Posterior vena cava (tissue), 2 donors: ENCODE results near the gene PAIP2B. TPM values are rescaled to one million over a fixed set of nuclear protein-coding genes. Genes with fewer than 3 reads are reported as not detected.
"Not testable (repeated sequence)": the region's sequence is repeated elsewhere in the genome, so short reads cannot be mapped to it uniquely, and the experiment has no call there.

Source experiments
- DNase-seq: peaks from one replicate; pipeline ENCODE4 v3.0.0-alpha.2; 2020; ENCODE audit warnings: low spot score
- intact Hi-C, 2 donors: fragments of 100-400 bp; cut with DNase I; formaldehyde crosslinking; loops; one replicate each; pipeline versions ENCODE4 v1.14.1 to v1.14.2; 2022 to 2023
- long read RNA-seq, 2 donors: library from polyadenylated mRNA; unstranded; transcript quantifications; one replicate each; pipeline ENCODE4 v2.0.0, GENCODE V29; 2020 to 2021
- total RNA-seq, 2 donors: library from RNA; stranded (reverse); fragmentation: NEBNext Ultra II Directional; extraction: Animal tissue kit (Norgen Biotek cat#: 25700); gene quantifications; one replicate each; pipeline ENCODE4 v1.2.1, GENCODE V29; 2021
- donor health status: DM: yes; HTN: yes; CAD: no.
- donor health status: DM: yes; HTN: yes; CAD: no.

PAIP2B gene
- 1 to 10 TPM; 2.8 to 3.8 TPM for total RNA-seq
- long read RNA-seq, donor 1: 0 reads
- long read RNA-seq, donor 2, full-length matches to known transcripts: 1 of 1 reads
- long read RNA-seq, donor 2, partial matches to known transcripts: 0 of 1 reads
- long read RNA-seq, donor 2, other reads (novel, unspliced or antisense): 0 of 1 reads

- DNase-seq: peak; percentile 99
- intact Hi-C loops: no loop called here
Measured at GRCh38 chr2:71226965-71227560, at the start of gene PAIP2B. TSS of gene PAIP2B (minus strand) at chr2:71227103. CDS start at chr2:71202589, 24,514 bp downstream.

DNA sequence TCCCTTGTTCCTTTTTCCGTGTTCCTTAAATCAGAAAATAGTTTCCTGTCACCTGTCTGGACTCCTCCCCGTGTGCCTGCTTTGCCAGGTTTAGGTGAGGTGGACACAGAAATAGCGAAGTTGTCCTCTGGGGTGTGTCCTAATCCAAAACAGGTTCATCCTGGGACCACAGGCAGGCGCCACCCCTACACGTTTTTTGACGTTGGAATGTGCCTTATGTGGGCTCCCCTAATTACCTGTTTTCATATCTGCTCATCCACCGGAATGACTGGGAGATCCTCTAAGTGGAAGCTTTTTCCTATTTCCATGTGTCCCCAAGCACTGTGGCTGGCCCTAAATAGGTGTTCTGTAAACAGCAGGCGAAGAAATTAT is 49.0 kb upstream of the PAIP2B start:
- intact Hi-C loops: no loop called here
- DNase-seq: no peak

DNA sequence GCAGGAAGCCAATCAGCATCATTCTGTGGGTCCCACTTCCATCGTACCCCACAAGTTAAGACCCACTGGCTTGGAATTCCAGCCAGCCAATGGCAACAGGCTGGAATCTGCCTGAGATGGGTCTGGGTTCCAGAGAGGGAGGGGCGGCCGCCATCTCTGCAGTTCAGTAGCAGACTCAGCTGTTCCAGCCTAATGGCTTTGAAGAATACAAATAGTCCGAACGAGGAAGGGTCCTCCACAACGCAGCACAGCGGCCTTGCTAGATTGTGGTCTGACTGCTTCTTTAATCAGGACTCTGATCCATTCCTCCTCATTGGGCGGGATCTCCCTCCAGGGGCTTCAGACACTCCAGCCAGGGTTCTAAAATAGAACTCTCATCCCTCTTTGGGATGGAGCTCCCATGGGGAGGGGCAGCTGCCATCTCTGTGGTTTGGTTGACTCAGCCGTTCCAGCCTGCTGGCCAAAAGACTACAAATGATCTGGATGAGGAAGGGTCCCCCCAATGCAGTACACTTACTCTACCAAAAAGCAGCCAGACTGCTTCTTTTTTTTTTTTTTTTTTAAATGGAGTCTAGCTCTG is 42.7 kb upstream of the PAIP2B start:
- DNase-seq: no peak
- intact Hi-C loops: no loop called here

DNA sequence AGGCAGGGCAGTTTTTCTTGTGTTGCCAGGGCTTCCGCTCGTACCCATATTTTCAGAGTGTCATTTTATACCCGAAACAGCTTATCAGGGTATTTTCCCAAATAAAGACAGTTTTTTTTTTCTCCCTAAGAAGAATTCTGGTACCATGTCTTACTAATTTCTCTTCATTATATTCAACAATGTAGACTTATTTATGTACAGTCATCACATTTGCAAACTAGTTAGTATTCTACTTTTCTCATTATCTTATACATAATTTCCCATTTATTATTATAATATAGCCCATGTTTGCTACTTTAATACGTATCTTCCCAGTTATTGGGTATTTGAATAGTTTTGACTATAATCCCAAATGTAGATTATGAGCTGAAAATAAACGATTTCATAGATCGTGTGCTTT is 36.5 kb upstream of the PAIP2B start:
- no peak for DNase-seq
- intact Hi-C loops: no loop called here

DNA sequence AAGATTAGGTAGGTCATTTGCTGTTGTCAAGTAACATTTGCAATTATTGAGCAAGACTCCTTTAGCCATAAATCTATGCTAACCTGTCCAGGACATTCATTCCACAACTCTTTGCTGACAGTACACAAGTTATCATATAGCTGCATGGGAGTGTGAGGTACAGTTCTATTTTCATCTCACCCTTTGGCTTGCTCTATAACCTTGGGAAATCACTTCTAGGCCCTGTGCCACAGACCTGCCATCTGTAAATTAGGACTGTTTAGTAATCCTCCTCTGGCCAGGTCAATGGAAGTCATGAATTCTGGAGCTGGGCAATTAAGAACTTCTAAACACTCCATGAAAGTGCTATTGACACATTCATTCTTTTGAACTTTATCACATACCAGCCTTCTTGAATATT is 34.6 kb upstream of the PAIP2B start:
- no peak for DNase-seq
- intact Hi-C loops: no loop called here

DNA sequence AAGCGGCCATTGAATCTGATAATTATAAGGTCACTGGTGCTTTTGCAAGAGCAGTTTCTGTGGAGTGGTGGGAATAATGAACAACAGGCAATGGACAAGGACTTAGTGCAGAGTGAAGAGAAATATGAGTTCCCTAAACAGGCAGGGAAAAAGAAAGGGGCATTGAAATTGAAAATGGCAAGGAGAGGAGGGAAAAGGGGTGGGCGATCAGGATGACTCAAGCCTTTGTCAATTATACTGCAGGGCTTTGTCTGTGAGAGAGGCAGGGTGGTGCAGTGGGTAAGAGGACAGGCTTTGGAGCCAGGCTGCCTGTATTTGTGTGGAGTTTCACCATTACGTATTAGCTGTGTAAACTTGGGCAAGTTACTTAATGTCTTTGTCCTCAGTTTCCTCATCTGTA is 29.5 kb upstream of the PAIP2B start:
- no peak for DNase-seq
- intact Hi-C loops: no loop called here

DNA sequence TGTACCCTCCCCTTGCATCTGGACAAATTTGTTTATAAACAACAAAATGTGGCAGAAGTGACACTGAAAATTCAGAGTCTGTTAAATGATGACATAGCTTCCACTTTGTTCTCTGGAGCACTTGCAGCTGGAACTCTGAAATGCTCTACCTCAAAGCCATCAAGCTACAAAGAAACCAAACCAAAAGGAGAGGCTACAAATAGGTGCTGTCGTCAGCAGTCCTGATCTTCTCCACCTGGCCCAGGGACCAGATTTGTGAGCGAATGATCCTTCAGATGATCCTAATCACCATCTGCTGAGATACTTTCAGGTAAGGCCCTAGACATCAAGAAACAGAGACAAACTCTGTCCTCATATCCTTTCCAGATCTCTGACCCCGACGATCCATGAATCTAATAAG is 27.9 kb upstream of the PAIP2B start:
- intact Hi-C loops: no loop called here
- DNase-seq: no peak

DNA sequence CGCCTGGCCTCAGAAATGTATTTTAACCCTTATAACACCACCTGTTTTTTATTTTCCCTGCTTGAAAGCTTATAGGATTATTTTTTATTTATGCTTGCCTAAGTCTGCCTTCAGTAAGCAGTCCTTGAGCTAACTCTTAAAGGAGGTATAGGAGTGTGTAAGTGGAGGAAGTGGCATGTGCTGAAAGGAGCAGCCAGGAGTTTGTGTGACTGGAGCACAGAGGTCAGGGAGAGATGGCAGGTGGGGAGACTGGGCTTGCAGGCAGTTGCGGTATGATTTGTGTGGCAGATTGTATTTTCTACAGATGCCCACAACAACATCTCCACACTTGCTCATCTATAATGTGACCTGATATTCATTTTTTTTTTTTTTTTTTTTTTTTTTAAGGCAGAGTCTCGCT is 27.2 kb upstream of the PAIP2B start:
- DNase-seq: no peak
- intact Hi-C loops: no loop called here

- intact Hi-C loops: no loop called here
- no peak for DNase-seq
Measured at GRCh38 chr2:71253476-71253875, 26.6 kb upstream of the PAIP2B start.

DNA sequence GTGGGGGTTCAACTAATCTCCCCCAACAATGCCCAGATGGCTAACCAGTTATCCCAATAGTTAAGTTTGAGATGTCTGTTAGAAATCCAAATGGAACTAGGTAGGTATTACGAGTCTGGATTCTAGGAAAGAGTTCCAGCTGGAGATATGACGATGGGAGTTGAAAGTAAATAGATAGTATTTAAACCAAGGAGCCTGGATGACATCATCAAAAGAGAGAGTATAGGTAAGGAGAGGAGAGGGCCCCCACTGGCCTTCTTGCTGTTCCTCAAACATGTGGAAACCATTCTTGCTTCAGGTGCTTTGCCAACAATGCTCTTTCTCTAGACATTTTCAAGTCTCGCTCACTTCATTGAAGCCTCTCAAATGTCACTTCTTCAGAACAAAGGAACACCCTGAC is 26.0 kb upstream of the PAIP2B start:
- intact Hi-C loops: no loop called here
- DNase-seq: no peak

DNA sequence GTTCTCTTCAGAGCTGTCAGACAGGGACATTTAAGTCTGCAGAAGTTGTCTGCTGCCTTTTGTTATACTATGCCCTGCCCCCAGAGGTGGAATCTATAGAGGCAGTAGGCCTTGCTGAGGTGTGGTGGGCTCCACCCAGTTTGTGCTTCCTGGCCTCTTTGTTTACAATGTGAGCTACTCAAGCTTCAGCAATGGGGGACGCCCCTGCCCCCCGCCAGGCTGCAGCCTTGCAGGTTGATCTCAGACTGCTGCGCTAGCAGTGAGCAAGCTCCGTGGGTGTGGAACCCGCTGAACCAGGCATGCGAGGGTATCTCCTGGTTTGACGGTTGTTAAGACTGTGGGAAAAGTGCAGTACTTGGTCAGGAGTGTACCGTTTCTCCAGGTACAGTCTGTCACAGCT is 24.0 kb upstream of the PAIP2B start:
- intact Hi-C loops: no loop called here

DNA sequence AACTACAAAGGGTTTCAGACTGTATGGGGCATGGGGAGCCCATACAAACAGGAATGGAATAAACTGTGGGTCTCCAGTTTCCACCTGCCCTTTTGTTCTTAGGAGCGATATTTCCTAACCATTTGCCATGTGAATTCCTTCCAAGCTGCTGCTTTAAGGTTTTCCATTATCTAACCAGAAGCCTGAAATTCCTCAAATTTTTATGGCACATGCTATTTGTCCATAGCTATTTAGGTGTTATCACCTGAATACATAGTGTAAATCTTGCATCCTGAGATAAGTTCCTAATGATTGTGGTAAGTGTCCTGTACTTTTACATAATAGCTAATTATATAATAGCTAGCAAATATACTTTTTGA is 17.4 kb upstream of the PAIP2B start:
- intact Hi-C loops: no loop called here
- no peak for DNase-seq

More for the DNA sequence above, 24.0 kb upstream of the PAIP2B start:
- no peak for DNase-seq

DNA sequence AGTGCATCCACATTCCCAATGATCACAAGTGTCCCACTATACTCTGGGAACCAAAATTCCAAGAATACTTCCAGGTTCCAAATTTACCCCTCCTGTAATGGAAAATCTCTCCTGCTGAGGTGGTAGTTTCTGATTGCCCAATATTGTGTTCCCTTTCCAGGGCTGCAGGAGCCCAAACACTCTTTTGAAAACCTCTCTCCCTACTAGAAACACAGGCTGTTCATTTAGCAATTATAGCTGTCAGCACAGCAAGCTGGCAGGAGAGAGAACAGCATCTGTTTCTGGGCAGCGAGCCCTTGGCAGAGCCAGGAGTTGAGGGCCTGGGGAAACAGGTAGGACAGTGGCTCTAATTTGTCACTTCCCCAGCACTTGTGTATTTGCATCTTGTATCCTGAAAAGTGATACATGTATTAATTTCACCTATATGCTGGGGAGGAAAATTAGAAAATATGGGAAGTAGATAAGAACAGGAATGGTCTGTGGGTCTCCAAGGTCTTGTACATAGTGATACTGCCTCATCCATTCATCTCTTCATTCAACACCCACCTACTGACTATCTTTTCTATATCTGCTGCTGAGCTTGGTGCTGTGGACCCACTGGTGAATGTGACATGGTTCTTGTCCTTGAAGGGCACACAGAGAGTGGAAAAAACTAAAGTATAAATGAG is 16.9 kb upstream of the PAIP2B start:
- intact Hi-C loops: no loop called here
- DNase-seq: no peak

GRCh38 chr2:71240794-71241193 is 13.9 kb upstream of the PAIP2B start:
- DNase-seq: no peak
- intact Hi-C loops: no loop called here

DNA sequence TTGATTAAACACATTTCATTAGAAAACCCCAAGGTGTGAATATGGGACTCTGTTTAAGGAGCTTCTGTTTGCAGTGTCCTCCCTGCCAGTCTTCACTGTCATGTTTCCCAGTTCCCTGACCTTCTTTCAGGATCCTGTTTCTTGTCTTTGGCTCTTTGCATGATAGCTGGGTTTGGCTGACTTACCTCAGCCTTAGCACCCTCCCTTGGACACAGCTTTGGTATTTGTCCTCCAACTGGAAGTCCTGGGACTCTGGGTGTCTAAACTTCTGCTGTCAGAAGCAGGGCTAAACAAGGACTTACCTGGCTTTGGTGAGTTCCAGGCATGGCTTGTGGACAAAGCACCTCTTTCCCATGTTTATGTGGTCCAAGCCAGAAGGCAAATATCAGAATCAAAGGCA is 11.2 kb upstream of the PAIP2B start:
- intact Hi-C loops: no loop called here
- no peak for DNase-seq

- intact Hi-C loops: no loop called here
- no peak for DNase-seq
Measured at GRCh38 chr2:71235930-71236587, 9.2 kb upstream of the PAIP2B start.

DNA sequence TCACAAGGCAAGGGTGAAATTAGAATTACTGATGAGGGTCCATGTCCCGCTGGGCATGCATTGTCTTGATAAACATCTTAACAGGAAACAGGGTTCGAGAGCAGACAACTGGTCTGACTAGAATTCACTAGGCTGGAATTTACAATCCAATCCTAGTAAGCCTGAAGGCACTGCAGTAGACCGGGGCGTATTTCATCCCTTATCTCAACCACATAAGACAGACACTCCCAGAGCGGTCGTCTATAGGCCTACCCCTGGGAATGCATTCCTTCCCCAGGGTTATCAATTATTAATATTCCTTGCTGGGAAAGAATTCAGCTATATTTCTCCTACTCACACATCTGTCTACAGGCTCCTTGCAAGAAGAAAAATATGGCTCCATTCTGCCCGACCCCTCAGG is 6.2 kb upstream of the PAIP2B start:
- intact Hi-C loops, DNase-seq: not testable (repeated sequence)

GRCh38 chr2:71226096-71226964 is 573 bp downstream of the PAIP2B start:
- DNase-seq: peak; percentile 82
- intact Hi-C loops: no loop called here

DNA sequence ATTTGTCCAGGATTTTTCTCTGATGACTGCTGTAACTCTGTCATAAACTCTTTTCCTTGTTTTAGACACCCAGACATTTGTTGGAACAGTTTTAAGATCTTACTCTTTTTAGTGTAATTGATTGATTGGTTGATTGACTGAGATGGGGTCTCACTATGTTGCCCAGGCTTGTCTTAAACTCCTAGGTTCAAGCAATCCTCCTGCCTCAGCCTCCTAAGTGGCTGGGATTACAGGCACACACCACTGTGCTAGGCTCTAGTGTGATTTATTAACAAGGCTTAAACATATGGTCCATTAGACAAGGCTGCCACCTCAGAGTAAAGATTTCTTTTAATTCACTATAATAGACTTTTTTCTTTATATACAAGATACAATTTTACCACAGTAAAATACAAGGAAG is 2.0 kb downstream of the PAIP2B start:
- DNase-seq: no peak
- intact Hi-C loops: no loop called here

DNA sequence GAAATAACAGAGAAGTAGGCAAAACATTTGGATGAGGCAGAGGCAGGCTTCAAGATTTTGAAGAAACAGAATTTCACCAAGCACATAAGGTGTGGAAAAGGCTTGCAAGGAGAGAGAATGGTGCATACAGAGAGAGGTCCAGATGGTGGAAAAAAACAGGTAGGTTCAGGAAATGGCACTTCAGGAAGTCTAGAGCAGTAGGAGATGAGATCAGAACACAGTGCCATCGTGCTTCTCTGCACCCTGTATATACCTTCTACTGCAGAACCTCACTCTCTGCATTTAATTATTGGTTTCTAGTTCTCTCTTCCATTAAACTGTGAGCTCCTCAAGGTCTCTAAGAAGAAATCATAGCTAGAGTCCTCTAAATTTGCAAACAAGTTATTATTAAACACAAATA is 2.4 kb downstream of the PAIP2B start:
- no peak for DNase-seq
- intact Hi-C loops: no loop called here
